GM19035 (cell line): ENCODE data around the gene NUDT4.

Source experiments
- ATAC-seq: cut with Tn5 transposase; IDR thresholded peaks from one replicate; pipeline ENCODE4 v1.9.1; 2021; ENCODE audit not compliant: unreplicated experiment

NUDT4 gene

DNA sequence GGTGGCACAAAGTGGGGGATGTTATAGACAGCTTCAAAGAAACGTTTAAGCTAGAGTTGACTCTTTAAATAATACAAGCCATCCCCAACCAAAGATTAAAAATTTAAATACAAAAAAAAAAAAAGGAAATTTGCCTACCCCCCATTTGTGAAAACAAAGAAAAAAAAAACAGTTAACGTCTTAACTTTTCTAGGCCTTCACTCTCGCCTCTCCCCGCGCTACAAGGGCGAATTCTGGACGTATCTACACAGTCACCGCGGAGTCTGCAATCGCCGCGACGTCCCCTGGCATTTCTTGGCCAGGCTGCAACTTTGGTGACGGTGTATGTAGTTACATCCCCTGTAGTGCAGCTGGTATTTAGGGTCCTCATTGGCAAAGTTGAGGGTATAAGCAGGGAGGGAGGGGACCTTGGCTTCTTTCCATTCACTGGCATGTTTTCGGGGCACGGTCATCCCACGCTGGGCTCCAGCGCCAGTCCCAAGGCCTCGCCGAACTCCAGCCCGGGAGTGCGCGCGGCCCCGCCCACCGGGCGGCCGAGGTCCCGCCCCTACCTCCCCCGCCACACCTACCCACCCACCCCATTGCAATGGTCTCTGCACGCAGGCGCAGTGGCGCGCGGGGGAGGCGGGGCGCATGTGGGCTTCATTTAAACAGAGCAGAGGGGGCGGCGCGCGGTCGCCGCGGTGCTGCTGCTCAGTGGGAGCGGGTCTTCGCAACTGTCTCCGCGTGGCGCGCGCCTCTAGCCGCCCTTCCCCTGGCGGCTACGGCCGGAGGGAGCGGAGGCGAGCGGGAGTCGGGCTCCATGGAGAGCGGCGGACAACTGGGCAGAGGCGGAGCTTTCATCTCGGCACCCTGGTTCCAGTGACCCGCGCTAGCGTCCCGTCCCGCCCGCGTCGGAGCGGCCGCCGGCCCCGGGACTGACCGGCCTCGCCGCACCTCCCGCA is at the start of gene NUDT4:
TSS of gene NUDT4 (plus strand) at position 674 of the 944 bp plus-strand sequence. CDS start 398 bp downstream, outside the sequence.
- peak; percentile 72 for ATAC-seq

DNA sequence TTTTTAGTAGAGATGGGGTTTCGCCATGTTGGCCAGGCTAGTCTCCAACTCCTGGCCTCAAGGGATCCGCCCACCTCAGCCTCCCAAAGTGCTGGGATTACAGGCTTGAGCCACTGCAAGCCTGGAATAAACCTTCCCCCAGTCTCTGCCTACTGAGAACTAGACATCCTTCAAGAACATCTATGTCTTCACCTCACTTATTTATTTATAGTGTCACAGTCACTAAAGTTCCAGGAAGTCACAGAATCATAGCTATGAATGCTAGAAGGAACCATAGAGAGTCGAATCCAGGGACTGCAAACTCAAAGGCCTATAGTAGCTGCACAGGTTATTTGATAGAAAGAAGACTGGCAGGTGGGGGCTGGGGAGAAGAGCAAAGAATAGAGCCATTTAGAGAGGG is 44.7 kb upstream of the NUDT4 start:
- no peak for ATAC-seq

DNA sequence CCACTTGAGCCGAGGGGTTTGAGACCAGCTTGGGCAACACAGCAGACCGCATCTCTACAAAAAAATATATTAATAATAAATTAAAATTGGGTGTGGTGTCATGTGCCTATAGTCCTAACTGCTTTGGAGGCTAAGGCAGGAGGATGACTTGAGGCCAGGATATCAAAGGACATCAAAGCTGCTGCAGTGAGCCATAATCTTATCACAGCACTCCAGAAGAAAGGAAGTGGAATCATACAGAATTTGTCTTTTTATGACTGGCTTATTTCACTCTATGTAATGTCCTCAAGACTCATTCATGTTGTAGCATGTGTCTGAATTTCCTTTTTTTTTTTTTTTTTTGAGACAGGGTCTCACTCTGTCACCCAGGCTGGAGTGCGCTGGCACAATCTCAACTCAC is 43.9 kb upstream of the NUDT4 start:
- no peak for ATAC-seq

DNA sequence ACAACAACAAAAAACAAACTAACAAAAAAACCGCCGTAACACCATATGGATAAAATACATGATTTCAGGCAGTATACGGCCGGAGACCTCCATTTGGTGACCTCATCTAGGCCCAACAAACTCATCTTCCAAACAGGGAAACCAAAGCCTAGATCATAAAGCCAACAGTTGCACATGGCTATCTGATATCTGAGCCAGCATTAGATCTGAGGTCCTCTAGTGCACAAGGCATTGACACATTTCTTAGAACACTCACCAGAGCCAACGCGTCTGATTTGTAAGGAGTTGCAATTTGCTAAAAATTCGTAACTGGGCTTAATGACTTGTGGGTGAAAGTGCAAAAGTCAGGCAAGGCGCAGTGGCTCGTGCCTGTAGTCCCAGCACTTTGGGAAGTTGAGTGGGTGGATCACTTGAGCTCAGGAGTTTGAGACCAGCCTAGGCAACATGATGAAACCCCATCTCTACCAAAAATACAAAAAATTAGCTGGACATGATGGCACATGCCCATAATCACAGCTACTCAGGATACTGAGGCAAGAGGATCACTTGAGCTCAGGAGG is 42.0 kb upstream of the NUDT4 start:
- no peak for ATAC-seq

DNA sequence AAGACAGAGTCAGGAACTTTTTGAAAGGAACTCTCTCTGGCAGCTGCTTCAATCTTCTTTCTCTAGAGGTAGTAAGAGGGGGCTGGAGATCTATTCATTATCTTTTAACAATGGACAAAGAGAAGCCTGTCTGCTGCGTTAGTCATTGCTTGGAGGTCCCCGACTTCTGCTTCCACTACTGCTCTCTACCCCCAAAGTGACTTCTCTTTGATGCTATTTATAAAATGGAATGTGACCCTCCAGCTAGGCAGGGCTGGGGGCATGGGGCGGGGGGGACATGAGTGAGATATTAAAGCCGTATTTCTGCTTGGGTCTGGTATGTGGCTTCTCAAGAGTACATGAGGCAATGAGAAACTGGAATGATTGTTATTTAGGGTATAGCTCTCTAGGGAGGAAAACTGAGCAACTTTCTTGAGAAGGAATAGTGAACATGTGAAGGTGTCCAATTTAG is 41.4 kb upstream of the NUDT4 start:
- no peak for ATAC-seq

DNA sequence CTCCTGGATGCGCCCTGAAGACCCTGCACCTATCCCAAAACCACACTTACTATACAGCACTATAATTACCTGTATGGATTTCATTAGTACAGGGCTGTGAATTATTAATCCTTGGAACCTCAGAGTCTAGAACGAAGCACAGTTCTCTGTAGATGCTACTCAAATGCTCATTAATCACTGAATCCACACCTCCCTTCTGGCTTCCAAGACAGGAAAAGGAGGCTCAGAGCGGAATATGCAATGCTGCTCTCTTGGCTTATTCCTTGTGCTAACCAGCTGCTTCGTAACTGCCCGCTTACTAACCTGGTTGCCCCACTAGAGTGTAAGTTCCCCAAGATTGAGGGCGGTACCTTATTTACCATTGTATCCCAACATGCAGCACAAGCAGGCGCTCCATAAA is 39.1 kb upstream of the NUDT4 start:
- ATAC-seq = no peak

DNA sequence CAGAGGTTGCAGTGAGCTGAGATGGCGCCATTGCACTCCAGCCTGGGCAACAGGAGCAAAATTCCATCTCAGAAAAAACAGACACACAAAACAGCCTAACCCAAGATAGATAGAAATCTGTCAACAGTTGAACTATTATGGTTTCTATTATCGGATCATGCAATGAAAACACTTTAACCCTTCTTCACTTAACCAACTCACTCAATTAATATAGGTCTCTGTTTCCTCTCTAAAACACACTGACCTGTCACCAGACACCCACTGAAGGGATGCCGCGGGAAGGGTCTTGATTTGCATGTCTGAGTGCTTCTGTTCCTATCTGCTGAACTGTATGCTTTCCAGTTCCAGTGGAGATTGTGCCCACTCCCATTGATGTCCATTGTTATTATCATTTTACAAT is 38.0 kb upstream of the NUDT4 start:
- ATAC-seq = no peak

DNA sequence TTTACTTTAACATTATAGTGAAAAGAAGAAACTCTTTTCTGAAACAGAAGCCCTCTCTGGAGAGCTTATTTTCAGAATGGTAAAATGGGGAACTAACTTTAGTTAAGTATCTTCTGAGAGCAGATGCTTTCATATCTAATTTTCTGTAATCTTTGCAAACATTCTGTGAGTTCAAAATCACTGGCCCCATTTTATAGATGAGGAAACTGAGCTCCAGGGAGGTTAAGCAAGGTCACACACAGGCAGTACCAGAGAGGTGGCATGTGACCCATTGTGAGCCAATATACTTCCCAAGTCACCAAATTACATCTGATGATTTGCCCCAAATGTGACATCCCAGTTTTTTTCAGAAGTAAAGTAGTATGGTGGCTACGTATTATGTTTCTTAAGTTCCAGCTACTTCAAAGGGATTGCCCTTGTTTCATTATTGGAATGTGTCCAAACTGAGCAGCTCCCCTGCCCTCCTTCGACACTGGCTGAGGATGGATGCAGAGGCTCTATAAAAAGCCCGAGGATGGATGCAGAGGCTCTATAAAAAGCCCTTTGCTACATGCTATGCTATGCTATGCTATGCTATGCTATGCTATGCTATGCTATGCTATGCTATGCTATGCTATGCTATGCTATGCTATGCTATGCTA is 36.2 kb upstream of the NUDT4 start:
- no peak for ATAC-seq

DNA sequence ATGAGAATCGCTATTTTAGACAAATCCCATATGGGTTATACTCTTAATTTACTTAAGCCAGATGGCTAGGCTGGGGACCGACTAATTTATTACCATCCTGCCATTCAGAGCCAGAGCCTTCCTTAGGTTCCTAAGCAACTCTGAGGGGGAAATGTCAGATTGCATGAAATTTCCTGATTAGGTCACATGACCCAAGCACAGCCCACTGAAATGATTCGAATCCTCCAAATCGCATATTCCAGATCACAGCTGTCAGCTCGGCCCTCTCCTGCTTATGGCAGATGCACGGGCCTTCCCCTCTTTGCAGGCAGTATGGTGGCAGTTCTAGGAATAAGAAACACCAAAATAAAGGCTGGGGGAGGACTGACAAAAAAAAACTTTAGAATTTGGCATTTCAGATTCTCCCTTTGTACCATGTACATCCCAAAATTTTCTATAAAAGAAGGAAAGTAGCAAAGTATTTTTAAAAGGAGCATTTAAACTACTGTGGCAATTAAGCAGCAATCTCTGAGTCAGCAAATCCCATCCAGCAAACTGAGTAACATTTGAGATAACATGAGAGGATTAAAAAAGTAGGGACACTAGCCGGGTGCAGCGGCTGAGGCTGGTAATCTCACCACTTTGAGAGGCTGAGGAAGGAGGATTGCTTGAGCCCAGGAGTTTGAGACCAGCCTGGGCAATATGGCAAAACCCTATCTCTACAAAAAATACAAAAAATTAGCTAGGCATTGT is 30.5 kb upstream of the NUDT4 start:
- no peak for ATAC-seq

DNA sequence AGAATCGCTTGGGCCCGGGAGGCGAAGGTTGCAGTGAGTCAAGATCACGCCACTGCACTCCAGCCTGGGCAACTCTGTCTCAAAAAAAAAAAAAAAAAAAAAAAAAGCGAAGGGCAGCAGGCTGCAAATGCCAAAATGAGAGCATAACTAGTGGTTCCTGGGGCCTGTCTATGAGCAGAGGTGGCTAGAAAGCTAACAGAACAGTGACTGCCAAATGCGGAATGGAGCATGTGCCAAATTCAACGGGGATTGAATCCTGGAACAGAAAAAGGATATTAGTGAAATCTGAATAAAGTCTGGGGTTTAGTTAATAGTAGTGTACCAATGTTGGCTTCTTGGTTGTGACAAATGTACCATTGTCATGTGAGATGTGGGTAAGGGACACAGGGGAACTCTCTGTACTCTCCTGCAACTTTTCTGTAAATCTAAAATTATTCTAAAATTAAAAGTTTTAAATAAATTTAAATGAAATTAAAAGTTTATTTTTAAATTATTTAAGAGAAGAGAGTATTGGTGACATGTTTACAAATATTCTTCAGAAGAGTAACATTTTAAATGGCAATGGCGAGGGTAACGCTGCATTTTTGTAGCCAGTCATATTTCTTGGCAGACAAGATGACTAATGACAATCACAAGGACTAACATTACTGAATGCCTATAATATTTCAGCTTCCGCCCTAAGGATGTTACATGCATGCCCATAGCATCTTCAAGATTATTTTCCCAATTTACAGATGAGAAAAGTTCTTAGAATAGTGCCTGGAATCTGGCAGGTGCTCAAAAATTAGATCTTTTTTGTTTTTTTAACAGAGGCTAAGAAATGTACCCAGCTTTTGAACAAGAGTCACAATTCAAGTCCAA is 28.9 kb upstream of the NUDT4 start:
- ATAC-seq = no peak

DNA sequence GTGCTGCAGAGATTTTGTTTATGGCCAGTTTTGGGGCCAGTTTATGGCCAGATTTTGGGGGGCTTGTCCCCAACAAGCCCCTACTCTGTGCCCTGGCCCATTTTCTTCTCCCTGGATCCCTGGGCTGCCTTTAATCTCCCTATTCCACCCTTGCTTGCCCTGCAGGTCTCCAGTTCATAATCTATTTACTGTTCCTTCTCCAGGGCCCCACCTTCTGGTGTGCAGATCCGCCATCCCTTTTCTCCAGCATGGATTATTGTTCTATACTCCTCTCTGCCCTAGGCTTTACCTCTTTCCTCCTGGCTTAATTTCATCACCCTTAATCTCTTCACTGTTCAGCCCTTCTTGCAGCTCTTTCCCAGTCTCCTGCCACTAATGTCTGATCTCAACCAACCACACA is 26.0 kb upstream of the NUDT4 start:
- no peak for ATAC-seq

DNA sequence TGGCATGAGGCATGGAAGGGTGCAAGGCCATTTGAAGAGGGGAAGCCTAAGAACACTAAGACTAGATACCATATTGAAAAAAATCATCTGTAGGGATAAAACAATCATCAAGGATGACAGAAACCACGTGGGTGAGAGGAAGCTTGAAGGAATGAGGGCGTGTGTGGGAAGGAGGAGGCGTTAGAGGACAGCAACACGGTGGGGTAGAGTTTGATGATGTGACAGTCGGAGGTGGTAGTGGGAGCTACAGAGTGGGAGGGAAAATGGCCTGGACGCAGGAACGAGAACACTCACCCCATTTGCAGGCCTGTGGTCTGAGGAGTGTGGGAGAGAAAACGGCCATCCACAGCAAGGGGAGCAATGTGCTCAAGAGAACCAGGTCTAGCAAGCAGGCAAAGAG is 25.4 kb upstream of the NUDT4 start:
- no peak for ATAC-seq

DNA sequence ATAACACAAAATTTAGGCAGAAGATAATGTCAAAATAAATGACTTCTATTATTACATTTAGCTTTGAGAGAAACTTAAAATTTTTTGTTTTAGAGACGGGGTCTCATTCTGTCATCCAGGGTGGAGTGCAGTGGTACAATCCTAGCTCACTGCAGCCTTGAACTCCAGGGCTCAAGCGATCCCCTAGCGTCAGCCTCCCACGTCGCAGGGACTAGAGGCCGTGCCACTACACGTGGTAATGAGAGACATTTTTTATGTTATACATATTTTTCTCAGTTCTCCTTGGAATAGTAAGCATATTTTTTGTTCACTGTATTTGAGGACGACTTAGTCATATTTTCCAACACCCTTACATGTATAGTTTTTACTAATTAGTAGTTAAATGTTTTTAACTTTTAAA is 21.5 kb upstream of the NUDT4 start:
- no peak for ATAC-seq

DNA sequence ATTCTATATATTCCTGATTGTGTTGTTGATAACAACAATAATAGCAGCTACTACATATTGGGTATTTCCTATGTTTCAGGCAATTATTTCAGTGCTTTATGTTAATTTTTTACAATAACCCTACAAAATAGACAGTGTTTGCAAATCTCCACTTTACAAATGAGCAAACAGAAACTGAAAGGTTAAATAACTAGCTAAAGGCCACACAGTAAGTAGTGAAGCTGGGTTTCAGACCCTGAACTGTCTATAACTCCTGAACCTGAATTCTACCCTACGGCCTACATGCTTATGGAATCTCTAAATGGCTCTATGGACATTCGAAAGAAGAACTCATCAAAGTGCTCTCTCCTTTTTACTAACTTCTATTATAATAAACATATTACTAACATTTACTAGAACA is 19.7 kb upstream of the NUDT4 start:
- peak; percentile 90 for ATAC-seq

DNA sequence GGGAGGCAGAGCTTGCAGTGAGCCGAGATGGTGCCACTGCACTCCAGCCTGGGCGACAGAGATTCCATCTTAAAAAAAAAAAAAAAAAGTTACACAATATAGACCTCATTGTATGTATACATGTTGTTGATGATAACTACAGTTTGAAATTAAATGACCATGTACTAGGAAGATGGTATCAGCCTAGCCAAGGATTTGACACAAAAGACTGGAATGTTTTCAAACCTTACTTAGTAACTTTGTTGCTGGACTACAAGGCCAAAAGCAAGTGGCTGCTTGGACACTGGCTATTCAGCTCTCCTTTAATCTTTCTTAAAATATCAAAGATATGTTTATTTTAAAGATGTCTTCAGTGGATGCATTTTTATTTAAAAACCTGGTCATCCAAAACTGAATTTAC is 18.9 kb upstream of the NUDT4 start:
- no peak for ATAC-seq

DNA sequence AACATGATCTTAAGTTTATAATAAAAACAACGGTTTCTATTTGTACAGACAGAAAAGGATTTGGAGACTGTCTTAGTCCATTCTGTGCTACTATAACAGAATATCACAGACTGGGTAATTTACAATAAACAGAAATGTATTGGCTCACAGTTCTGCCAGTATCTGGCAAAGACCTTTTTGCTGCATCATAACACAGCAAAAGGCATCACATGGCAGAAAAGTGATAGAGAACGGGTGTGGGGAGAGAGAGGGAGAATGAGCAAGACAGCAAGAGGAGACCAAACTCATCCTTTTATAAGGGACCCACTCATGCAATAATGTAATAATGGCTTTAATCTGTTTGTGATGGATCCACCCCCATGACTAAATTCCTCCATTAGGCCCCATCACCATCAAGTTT is 17.0 kb upstream of the NUDT4 start:
- no peak for ATAC-seq

DNA sequence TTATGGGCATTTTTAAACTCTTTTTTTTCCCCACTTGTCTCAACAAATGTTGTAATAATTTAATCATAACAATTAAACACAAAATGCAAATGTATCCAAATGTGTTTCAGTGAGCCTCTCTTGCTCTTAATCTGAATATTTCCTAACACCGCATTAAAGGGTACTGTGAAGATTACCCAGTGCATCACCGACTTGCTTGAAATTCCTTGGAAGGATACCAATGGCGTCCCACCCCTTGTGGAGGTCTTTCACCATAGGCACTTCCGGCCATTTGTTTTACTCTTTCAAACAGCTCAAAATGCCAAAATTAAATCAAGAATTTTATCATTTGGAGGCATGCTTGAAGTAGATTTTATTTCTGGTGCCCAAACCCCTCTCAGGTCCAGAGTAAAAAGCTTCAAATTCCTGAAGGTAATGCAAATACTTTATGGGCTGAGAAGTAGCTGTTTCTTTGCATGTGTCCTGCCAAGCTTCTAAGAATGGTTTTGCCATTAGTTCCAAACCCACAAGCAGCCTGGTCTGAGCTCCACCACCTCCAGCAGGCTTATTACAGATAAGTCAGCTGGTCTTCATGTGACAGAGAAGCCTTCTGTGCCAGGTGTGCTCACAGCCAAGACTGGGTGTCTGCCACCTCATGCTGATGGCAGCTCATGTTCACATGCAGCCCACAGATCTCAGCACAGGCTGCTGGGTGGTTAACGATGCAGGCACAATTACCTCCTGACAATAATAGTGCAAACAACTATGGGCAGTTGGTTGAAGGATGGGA is 16.4 kb upstream of the NUDT4 start:
- ATAC-seq = no peak

DNA sequence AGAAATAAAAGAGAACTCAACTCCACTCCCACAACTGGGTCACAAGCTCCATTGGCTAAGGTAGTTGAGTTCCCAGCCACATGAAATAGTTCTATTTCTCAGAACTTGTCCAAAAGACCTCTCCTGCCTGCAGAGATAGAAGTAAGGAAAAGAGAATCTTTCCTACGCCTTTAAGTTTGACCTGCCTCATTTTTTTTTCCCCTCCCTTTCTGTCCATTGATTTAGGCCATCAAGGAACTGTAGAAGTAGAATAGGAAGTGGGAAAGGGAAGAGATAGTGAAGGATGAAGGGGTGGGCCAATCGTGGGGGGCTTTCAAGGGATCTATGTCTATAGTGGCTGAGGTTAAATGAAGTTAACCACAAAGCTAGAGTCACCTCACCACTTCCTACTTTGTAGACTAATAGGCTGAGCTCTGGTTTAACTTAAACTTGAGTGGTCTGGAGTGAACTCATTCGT is 13.9 kb upstream of the NUDT4 start:
- no peak for ATAC-seq

DNA sequence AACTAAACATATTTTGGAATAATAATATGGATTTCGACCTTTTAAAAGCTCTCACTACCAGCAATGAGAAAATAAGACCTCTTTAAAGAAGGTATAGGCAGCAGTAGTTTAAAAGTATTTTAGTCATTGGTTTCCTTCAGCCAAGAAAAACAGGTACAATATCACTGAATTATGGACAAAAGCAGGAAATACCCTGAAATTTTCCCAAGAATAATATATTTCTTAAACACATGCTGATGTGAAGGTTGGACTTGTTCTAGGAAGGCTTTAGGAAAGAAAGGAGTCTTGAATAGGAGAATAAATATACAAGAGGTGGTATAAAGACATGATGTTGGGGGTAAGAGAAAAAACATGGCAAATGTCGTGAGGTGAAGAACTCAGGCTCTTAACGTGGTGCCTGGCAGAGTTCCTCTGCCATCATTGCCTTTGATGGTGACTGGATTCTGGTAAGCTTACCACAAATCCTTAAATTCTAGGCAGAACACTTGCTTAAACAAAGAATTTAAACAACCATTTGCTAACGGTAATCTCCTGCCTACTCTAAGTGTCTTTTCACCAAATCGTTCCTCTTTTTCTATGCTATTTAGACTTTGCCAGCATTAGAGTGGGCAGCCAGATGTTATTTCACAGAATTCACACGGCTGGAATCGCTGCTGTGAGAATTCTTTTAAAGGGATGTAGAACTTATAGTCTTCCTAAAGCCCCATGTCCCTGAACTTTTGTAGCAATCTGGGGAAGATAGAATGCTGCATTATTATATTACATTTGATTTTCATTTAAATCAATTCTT is 11.9 kb upstream of the NUDT4 start:
- ATAC-seq = no peak
